ENCODE measurements around the gene ALAS1. TPM values are rescaled to one million over a fixed set of nuclear protein-coding genes. Genes with fewer than 3 reads are reported as not detected.

ALAS1 gene
- total and polyA plus RNA-seq, 8 donors: 19.6 to 75.3 (median 39.1) TPM

DNA sequence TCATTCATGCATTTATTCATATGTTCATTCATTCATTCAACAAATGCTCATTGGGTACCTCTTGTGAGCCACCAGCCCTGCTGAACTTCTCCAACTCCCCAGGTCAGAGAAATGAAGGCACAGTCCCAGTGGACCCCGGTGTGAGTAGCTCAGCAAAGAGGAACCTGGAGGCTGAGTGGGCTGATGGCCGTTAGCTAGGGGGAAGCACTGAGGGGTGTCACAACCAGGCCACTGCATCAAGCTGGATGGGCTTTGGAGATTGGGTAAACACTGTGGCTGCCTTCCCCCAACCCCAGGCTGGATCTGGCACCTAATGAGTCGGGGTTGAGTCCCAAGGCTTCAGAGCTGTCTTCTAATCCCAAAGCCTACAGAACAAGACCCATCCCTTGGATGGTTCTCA lies 12.1 kb upstream of the ALAS1 start:
- Histone ChIP-seq H3K9me3 (no peaks in the 10 kb centered on the region), H3K4me3 (no peak overlapping the region), H3K27me3 (no peaks in the 10 kb centered on the region), H3K27ac (no peak overlapping the region), H3K36me3 (no peaks in the 10 kb centered on the region), H3K4me1 (peaks cover 17 to 25% (median 21%) of the 10 kb centered on the region in 4 donors)
- no peak for DNase-seq
- 77 to 95% (median 85%) methylated on average over 3 of the region's 3 CpGs for WGBS, 5 donors
- TF ChIP-seq POLR2A (IDR thresholded peaks at IDR 0.05): no peak
- TF ChIP-seq POLR2AphosphoS5 (IDR thresholded peaks at IDR 0.05): no peak
- no peak for TF ChIP-seq EP300 (IDR thresholded peaks at IDR 0.05)
- TF ChIP-seq CTCF (IDR thresholded peaks at IDR 0.05): no peak
- intact Hi-C loops (cut with DNase I; ENCODE audit: low total_unique reads): no loop called here

- Histone ChIP-seq H3K36me3 (no peaks in the 10 kb centered on the region), H3K4me1 (peaks cover 21 to 34% (median 27%) of the 10 kb centered on the region in 4 donors), H3K4me3 (no peak overlapping the region), H3K9me3 (no peaks in the 10 kb centered on the region), H3K27me3 (no peaks in the 10 kb centered on the region), H3K27ac (no peak overlapping the region)
- intact Hi-C loops (cut with DNase I; ENCODE audit: low total_unique reads): no loop called here
- TF ChIP-seq POLR2AphosphoS5 (IDR thresholded peaks at IDR 0.05) (no peak), CTCF (IDR thresholded peaks at IDR 0.05) (no peak), POLR2A (IDR thresholded peaks at IDR 0.05) (no peak), EP300 (IDR thresholded peaks at IDR 0.05) (no peak)
- 92 to 98% (median 96%) methylated on average over 9 of the region's 9 CpGs for WGBS, 5 donors
- DNase-seq: no peak
These were observed 11.2 kb upstream of the ALAS1 start for GRCh38 chr3:52186729-52187128.

DNA sequence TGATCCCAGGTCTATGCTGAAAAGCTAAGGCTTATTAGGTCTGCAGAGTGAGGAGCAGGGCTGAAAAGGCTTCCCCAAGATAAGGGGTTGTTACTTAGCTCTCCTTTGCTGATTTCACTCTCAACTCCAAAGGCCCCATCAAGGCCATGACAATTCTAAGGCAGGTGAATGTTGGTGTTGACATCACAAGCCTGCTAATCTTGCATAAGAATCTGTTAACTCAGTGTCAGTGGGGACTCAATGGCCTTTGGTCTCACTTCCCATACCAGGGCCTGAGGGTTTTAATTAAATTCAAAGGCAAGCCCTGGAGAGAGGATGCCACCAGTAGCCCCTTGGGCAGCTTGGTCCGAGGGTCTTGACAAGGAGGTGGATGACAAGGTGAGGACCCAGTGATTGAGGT lies 9.4 kb upstream of the ALAS1 start:
- intact Hi-C loops (cut with DNase I; ENCODE audit: low total_unique reads): no loop called here
- peaks cover 22 to 35% (median 30%) of the 10 kb centered on the region in 4 donors for H3K4me1 ChIP-seq
- no peak for DNase-seq
- WGBS, 5 donors: 55 to 64% (median 59%) methylated on average over 1 of the region's 1 CpG
- no peak overlapping the region for H3K4me3 ChIP-seq
- peak overlapping the region; percentile 14 to 80 (median 71) for H3K27ac ChIP-seq
- H3K36me3 ChIP-seq: no peaks in the 10 kb centered on the region
- H3K27me3 ChIP-seq: no peaks in the 10 kb centered on the region
- H3K9me3 ChIP-seq: no peaks in the 10 kb centered on the region
- TF ChIP-seq POLR2A (IDR thresholded peaks at IDR 0.05) (no peak), POLR2AphosphoS5 (IDR thresholded peaks at IDR 0.05) (no peak), CTCF (IDR thresholded peaks at IDR 0.05) (no peak), EP300 (IDR thresholded peaks at IDR 0.05) (no peak)

- peak overlapping the region; percentile 47 to 80 (median 76) for H3K27ac ChIP-seq
- peak; percentile 62 to 83 for DNase-seq
- peaks cover 25 to 50% (median 45%) of the 10 kb centered on the region in 4 donors for H3K4me1 ChIP-seq
- TF ChIP-seq EP300 (IDR thresholded peaks at IDR 0.05) (no peak), POLR2AphosphoS5 (IDR thresholded peaks at IDR 0.05) (peak in 1 of 3 donors; percentile 51)
- 32 to 57% (median 39%) methylated on average over 7 to 9 of the region's 9 CpGs for WGBS, 5 donors
- no peaks in the 10 kb centered on the region for H3K27me3 ChIP-seq
- no peak overlapping the region for H3K4me3 ChIP-seq
- intact Hi-C loops (cut with DNase I; ENCODE audit: low total_unique reads): no loop called here
- no peaks in the 10 kb centered on the region for H3K36me3 ChIP-seq
- H3K9me3 ChIP-seq: no peaks in the 10 kb centered on the region
These were observed 7.5 kb upstream of the ALAS1 start for GRCh38 chr3:52190294-52191074.

DNA sequence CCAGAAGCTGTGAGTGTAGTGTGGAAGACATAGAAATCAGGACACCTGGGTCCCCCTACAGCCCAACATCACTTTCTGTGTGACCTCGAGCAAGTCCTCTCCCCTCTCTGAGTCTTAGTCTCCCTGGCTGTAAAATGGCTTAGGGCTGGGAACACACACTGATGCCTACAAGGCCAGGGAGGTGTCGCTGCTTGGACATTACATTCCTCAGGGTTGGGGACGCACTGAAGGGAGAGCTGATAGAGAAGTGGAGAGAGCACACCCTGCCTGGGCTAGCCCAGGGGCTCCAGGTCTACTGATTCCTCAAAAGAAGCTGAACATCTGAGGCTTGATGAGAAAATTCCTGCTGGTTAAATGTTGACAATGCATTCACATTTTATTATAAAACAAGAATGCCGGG lies 6.3 kb upstream of the ALAS1 start:
- 76 to 94% (median 92%) methylated on average over 4 of the region's 4 CpGs for WGBS, 5 donors
- DNase-seq: no peak
- no peak overlapping the region for H3K4me3 ChIP-seq
- H3K9me3 ChIP-seq: no peaks in the 10 kb centered on the region
- H3K27ac ChIP-seq: peak overlapping the region in 1 of 5 donors; percentile 76
- no peaks in the 10 kb centered on the region for H3K27me3 ChIP-seq
- H3K4me1 ChIP-seq: peaks cover 34 to 61% (median 54%) of the 10 kb centered on the region in 4 donors
- intact Hi-C loops (cut with DNase I; ENCODE audit: low total_unique reads): no loop called here
- no peak for TF ChIP-seq POLR2AphosphoS5 (IDR thresholded peaks at IDR 0.05)
- no peak for TF ChIP-seq POLR2A (IDR thresholded peaks at IDR 0.05)
- TF ChIP-seq CTCF (IDR thresholded peaks at IDR 0.05): no peak
- TF ChIP-seq EP300 (IDR thresholded peaks at IDR 0.05): no peak
- H3K36me3 ChIP-seq: no peaks in the 10 kb centered on the region
